HG02588 (cell line): ENCODE results near the gene ZNRF1.

Experiments
- ATAC-seq: cut with Tn5 transposase; IDR thresholded peaks from one replicate; pipeline ENCODE4 v1.9.1; 2021; ENCODE audit warnings: mild to moderate bottlenecking, moderate library complexity; ENCODE audit not compliant: unreplicated experiment

The ZNRF1 gene

DNA sequence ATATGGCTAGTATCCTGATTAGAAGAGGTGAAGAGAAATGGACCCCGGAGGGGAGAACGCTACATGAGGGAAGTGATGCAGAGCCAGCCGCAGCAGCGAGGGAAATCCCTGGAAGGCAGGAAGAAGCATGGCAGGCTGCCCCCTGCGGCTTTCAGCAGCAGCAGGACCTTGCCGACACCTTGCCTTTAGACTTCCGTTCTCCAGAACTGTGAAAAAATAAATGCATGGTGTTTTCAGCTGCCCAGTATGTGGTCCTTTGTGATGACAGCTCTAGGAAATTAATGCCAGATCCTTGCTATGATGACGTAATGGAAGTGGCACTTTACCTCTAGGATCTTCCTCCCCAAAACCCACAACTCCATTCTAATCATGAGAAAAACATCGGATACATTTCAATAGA, 139.8 kb downstream of the ZNRF1 start:
- ATAC-seq: no peak

DNA sequence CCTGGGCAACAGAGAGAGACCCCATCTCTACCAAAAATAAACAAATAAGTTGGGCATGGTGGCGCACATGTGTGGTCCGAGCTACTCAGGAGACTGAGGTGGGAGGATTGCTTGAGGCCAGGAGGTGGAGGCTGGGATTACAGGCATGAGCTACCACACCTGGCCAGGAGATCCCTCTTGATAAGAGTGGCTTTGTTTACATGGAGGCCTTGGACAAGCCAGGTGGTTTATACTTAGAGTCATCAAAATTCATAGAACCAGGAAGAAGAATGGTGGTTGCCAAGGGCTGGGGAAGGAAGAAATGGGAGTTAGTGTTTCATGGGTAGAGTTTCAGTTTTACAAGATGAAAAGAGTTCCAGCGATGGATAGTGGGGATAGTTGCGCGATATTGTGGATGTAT, 140.7 kb downstream of the ZNRF1 start:
- ATAC-seq: no peak

GRCh38 chr16:75143941-75144340, 145.1 kb downstream of the ZNRF1 start:
- no peak for ATAC-seq

GRCh38 chr16:75147968-75148310, 149.1 kb downstream of the ZNRF1 start:
- no peak for ATAC-seq

DNA sequence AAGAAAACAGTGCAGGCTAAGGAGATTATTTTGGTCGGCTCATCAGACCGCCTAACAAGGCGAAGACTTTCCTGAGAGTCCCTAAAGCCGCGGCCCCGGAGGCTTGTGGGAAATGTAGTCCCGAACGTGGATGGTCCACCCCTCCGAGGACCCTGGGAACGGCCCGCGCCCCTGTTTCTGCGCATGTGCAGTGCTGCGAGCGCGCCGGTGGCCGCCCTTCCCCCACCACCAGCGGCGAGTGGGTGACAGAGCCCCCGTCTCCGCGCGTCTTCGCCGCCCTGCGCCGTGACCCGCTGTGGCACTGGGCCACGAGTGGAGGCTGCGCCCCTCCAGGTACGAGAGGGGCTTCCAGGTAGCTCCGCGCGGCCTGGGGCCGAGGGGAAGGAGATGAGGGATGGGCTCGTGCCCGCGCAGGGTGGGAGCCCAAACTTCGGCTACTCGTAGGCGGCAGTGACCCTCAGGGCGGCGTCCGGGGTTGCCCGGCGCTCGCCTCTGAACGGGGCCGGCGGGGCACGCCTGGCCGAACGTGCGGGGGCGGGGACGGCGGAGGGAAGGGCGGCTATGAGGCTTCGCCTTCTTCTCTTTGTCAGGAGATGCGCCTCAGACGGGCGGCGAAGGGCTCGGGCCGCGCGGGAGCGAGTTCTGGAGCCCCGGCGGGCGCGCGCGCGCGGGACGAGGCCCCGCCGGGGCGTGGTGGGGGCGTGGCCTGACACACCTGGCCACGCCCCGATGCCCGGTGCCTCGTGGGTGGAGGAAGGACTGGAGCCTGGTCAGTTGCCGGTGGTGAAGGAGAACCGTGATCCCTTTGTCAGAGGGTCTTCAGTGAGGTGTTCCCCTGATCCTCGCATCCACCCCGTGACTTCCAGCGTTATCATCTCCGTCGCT, 149.7 kb downstream of the ZNRF1 start, which contains the start of gene ZFP1:
Gene ZFP1, plus strand, starts transcription at position 214 of the 885 bp plus-strand sequence. CDS start 4,428 bp downstream, outside the sequence.
- peak; percentile 86 for ATAC-seq

DNA sequence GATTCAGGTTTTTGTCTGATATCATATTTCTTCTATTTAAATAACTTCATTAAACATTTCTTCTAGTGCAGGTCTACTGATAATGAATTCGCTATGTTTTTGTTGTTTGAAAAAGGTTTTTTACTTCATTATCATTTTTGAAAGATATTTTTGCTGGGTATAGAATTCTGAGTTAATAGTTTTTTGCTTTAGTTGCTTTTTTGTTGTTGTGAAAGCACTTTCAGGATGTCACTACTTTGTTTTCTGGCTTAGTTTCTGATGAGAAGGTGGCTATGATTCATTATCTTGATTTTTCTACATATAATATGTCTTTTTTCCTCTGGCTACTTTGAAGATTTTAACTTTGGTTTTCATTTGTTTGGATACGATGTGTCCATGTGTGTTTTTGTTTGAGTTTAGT, 153.0 kb downstream of the ZNRF1 start:
- no peak for ATAC-seq

DNA sequence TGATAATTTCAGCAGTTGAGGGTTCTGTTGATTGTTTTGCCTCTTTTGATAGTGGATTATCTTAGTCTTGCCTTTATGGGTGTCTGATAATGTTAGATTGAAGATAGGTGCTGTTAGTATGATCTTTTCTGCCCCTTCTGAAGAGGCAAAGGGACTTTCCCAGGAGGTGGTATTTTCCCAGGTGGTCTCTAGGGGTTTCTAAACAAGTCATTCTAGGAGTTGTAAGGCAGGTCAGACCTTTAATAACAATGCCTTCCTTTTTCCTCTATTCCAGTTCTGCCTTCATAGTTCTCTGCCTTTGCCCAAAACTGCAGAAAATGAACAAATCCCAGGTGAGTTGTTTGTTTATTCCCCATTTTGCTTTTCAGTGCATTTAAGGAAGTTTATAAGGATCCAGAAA, 153.8 kb downstream of the ZNRF1 start:
- ATAC-seq: no peak

- no peak for ATAC-seq
Observed at GRCh38 chr16:75160386-75160785, 161.6 kb downstream of the ZNRF1 start.
